Tracheal epithelial cell (primary cell): ENCODE measurements around the gene SLC5A3. TPM values are rescaled to one million over a fixed set of nuclear protein-coding genes. Genes with fewer than 3 reads are reported as not detected.

Experiments
- total RNA-seq: library from RNA; depleted of rRNA; stranded (reverse); fragments of >200 nt; gene quantifications from 2 replicates; pipeline ENCODE4 v1.2.1, GENCODE V29; 2014

Gene SLC5A3
- 25.5 and 53.1 TPM in 2 replicates for total RNA-seq

DNA sequence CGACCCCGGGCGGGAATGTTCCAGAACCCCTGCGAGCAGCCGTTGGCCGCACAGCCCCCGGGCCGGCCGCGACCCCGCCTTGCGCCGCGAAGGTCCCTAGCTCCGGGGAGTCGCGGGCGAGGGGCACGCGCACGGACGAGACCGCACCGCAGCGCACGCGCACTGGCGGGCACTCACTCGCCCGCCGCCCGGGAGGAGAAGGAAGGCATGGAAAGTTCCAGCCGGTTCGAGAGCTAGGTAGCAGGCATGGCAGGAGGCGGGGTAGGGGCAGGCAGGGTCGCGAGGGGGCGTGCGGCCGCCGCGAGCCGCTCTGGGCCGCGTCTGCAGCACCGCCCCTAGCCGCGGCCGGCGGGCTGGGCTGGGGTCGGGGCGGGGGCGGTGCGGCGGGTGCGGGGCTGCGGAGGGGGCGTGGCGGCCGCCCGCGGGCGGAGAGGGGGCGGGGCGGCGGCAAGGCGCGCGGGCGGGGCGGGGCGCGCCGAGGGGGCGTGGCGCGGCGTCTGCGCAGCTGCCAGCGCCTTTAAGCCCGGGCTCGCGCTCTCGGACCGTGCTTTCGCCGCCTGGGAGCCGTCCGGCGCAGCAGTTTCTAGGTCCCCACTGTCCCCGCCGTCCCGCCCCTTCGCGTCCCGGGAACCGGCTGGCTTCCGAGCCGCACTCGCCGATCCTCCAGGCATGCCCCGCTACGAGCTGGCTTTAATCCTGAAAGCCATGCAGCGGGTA is at the start of gene SLC5A3, which contains the start of gene MRPS6:
TSS of gene SLC5A3 (plus strand) at position 547 of the 717 bp plus-strand sequence. CDS start 21,621 bp downstream, outside the sequence.
TSS of gene MRPS6 (plus strand) at position 547 of the 717 bp plus-strand sequence. CDS start at position 670, 123 bp downstream.

Other genes with a start within 250 kb of the SLC5A3 start
- gene ATP5PO, start 157.8 kb upstream of the SLC5A3 start, total RNA-seq: 179 and 285 TPM in 2 replicates
- 6.7 and 19.6 TPM in 2 replicates for gene MRPS6, start within 50 bp of the SLC5A3 start, total RNA-seq